ENCODE data around the gene BCAS1.

BCAS1 gene

DNA sequence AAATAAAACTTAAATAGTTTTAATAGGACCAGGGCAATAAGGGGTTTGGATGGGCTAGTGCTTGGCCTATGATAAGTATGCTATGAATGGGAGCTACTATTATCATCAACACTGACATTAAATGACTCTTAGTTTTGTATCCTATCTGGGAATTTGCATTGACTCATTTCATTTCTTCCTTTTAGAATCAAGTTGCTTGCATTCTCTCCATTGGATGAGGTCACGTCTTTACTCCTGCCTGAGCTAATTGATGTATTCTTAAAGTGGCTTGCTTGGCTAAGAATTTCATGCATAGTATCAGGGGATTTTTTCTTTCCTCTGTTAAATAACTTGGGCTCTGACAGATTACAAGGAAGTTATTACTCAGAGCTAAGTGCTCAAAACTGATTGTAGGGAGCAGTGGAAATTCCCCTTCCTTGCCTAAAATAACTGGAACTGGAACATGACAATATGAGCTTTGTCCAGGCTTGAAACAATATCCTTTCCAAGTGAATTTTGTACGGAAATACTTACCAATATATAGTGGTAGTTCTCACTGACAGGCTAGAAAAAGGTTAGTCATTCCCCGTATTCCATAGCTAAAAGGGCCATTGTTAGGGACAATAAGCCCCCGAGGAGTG is 169.9 kb downstream of the BCAS1 start:
- in situ Hi-C loops (cut with MboI; ENCODE audit: low sequenced_read_pairs): no loop called here

DNA sequence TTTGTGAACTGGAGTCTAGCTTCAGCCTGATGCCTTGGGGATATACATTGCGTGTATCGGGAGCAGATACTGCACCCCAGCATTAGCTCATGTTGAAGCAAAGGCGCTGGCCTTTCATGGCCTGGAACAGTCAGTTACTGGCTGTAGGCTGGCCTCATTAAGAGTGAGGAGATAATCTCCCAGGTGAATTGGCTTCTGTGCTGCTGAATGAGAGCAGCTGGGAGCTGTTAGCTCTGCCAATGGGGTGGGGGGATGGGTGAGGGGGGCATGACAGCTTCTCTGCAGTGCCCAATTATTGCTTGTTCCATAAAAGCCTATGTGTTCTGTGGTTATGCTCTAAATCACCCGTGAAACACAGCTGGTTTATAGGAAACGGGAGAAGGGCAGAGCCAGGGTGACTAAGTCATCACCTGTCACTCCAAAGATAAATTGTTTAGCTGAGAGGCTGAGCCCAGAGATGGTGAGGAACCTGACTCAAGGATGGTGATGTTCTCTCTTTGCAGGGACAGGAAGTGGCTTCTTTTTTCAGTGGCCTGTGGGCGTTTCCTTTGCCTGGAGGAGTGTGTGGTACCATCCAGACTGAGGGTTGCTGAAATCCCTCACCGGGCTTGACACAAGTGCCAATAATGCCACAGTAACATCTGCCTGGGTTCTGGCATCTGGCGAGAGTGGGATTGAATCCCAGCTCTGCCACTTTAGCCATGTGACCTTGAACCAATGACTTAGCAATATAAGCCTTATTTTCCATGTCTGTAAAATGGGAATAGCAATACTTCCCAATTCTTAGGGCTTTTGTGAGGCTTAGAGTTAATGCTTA is 170.8 kb downstream of the BCAS1 start:
- in situ Hi-C loops (cut with MboI; ENCODE audit: low sequenced_read_pairs): no loop called here

- in situ Hi-C loops (cut with MboI; ENCODE audit: low sequenced_read_pairs): no loop called here
These were observed 171.8 kb downstream of the BCAS1 start for GRCh38 chr20:53898556-53898931.

- in situ Hi-C loops (cut with MboI; ENCODE audit: low sequenced_read_pairs): no loop called here
These were observed 172.4 kb downstream of the BCAS1 start for GRCh38 chr20:53897884-53898555.

DNA sequence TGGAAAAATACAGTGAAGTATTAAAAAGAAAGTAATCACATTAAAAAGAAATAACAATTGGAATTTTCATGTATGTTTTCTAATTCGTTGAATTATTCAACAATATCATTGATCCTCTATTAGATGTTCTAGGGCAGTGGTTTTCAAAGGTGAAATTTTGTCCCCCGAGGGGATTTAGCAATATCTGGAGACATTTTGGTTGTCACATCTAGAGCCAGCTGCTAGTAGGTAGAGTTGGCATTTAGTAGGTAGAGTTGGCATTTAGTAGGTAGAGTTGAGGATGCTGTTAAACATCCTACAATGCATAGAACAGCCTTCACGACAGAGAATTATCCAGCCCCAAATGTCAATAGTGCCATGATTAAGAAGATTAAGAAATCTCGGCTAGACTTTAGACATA is 173.7 kb downstream of the BCAS1 start:
- in situ Hi-C loops (cut with MboI; ENCODE audit: low sequenced_read_pairs): no loop called here

- in situ Hi-C loops (cut with MboI; ENCODE audit: low sequenced_read_pairs): no loop called here
These were observed 174.4 kb downstream of the BCAS1 start for GRCh38 chr20:53896041-53896440.

DNA sequence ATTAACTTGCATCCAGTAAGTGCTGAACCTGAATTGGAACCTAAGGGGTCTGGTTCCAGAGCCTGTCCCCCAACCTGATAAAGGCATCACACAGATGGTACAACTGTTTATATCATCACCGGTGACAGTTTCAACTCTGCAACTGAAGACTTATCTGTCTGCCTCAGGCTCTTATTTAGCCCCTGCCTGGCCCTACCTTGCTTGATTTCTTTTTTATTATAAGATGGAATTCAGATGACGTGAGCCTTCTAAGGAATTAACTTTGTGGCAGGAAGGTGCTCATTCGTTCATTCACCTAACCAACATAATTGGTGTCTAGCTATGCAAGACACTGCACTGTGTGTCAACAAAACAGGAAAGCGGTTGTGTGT is 175.0 kb downstream of the BCAS1 start:
- in situ Hi-C loops (cut with MboI; ENCODE audit: low sequenced_read_pairs): no loop called here

GRCh38 chr20:53894707-53895384 is 175.5 kb downstream of the BCAS1 start:
- in situ Hi-C loops (cut with MboI; ENCODE audit: low sequenced_read_pairs): no loop called here
